ENCODE data around the gene SPATS2. TPM values are rescaled to one million over a fixed set of nuclear protein-coding genes. Genes with fewer than 3 reads are reported as not detected.
A peak's percentile ranks its signal among the peaks of the same experiment; 100 is the strongest.

Gene SPATS2
- total and polyA plus RNA-seq, 2 donors from 2014 or later = 10.0 to 23.7 TPM

DNA sequence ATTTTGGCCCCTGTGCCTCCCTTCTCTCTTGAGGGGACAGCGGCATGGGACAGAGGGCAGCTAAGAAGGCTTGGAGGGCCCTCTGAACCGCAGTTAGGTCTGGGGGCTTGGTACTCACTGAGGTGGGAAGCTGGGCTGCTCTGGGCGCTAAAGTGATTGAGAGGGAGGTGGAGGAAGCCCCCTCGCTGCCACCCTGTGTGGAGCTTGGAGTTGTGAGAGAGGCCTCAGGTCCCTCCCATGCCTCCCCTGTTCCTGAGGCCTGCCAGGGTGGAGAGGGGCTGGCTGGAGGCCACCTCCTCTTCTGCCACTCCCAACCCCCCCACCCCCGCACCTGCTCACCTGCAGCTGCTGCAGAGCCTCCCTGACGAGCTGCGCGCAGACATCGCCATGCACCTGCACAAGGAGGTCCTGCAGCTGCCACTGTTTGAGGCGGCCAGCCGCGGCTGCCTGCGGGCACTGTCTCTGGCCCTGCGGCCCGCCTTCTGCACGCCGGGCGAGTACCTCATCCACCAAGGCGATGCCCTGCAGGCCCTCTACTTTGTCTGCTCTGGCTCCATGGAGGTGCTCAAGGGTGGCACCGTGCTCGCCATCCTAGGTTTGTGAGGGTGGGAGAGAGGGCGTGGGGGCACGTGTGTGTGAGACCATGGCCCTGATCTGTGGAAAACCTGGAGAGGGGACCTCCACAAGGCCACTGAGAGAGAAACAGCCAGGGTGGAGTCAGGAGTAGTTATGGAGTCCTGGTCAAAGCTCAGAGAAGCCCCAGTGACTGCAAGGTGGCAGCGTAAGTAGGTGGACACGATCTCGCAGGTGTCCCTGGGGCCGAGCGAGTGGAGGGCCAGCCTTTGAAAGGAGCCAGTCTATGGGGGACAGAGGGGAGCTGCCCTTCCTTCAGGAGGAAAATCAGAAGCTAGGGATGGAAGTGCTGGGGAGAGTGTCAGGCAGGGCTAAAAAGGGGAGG is 182.8 kb downstream of the SPATS2 start:
- Histone ChIP-seq H3K9me3 (ENCODE audit: control insufficient read depth in 2 of 3, insufficient read depth in 1 of 3, low read length in 3 of 3) (no peaks in the 10 kb centered on the region), H3K27me3 (ENCODE audit: control insufficient read depth, insufficient read depth, low read length) (peaks cover under 1% of the 10 kb centered on the region), H3K4me3 (ENCODE audit: low read length in 3 of 3) (no peak overlapping the region), H3K9ac (ENCODE audit: low read length in 3 of 3) (no peak overlapping the region), H3K27ac (ENCODE audit: low read depth in 2 of 2, low read length in 2 of 2) (no peak overlapping the region), H3K36me3 (ENCODE audit: control insufficient read depth in 2 of 3, insufficient read depth in 3 of 3, low read length in 3 of 3) (no peaks in the 10 kb centered on the region), H3K4me1 (ENCODE audit: control insufficient read depth in 2 of 3, insufficient read depth in 2 of 3, low read depth in 1 of 3, low read length in 3 of 3) (peaks cover 0 to 11% (median 0%) of the 10 kb centered on the region in 3 donors)
- TF ChIP-seq, protein P1, sequence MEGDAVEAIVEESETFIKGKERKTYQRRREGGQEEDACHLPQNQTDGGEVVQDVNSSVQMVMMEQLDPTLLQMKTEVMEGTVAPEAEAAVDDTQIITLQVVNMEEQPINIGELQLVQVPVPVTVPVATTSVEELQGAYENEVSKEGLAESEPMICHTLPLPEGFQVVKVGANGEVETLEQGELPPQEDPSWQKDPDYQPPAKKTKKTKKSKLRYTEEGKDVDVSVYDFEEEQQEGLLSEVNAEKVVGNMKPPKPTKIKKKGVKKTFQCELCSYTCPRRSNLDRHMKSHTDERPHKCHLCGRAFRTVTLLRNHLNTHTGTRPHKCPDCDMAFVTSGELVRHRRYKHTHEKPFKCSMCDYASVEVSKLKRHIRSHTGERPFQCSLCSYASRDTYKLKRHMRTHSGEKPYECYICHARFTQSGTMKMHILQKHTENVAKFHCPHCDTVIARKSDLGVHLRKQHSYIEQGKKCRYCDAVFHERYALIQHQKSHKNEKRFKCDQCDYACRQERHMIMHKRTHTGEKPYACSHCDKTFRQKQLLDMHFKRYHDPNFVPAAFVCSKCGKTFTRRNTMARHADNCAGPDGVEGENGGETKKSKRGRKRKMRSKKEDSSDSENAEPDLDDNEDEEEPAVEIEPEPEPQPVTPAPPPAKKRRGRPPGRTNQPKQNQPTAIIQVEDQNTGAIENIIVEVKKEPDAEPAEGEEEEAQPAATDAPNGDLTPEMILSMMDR (IDR thresholded peaks at IDR 0.05; ENCODE audit: borderline replicate concordance, extremely low read depth, insufficient read depth) = no peak
- DNase-seq (peak in 2 of 5 donors; percentile 9 to 73), FAIRE-seq (no peak)
- intact Hi-C loops (cut with DNase I) = no loop called here

DNA sequence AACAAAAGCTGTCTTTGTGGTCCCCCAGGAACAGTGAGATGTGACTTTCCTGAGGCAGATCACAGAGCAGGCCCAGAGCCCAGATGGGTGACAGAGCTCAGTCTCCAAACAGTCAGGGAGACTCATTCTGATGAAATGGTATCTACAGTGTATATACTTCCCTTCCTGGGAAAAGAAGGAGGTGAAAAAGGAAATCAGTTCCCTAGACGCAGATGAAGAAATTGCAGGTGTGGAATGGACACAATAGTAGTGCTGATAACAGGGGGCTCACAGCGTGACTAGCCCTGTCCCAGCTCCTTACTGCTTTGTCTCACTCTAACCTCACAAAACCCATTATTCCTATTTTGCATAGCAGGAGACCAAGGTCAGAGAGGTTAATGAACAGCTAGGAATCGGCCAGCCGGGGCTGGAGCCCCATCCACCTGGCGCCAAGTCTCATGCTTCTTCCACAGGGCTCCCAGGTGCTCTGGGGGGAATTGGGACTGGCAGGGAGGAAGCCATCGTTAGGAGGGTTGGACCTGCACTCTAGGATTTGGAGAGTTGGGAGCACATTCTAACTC is 183.5 kb downstream of the SPATS2 start:
- Histone ChIP-seq H3K27ac (ENCODE audit: low read depth in 2 of 2, low read length in 2 of 2) (no peak overlapping the region), H3K4me1 (ENCODE audit: control insufficient read depth in 2 of 3, insufficient read depth in 2 of 3, low read depth in 1 of 3, low read length in 3 of 3) (peaks cover 0 to 11% (median 0%) of the 10 kb centered on the region in 3 donors), H3K36me3 (ENCODE audit: control insufficient read depth in 2 of 3, insufficient read depth in 3 of 3, low read length in 3 of 3) (no peaks in the 10 kb centered on the region), H3K9ac (ENCODE audit: low read length in 3 of 3) (no peak overlapping the region), H3K27me3 (ENCODE audit: control insufficient read depth, insufficient read depth, low read length) (no peaks in the 10 kb centered on the region), H3K4me3 (ENCODE audit: low read length in 3 of 3) (no peak overlapping the region), H3K9me3 (ENCODE audit: control insufficient read depth in 2 of 3, insufficient read depth in 1 of 3, low read length in 3 of 3) (no peaks in the 10 kb centered on the region)
- FAIRE-seq (no peak), DNase-seq (peak in 2 of 5 donors; percentile 42 to 55)
- TF ChIP-seq, protein P1 (IDR thresholded peaks at IDR 0.05; ENCODE audit: borderline replicate concordance, extremely low read depth, insufficient read depth) = no peak
- intact Hi-C loops (cut with DNase I) = no loop called here

DNA sequence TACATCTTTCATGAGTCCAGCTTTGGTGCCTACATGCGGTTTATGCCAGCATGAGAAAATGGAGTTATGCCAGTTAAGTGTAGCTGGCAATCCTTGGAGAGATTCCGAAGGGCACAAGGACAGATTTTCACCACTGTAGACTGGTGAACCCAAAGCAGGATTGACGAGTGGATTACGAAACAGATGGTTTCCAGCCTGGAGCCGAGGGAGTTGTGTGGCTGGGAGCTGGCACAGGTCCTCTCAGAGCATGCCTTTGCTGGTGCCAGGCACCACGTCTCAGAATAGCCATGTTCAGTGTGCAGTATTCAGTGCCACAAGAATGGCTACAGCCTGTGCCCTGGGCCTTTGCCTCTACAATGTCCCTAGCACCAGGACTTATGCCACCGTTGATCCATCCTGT is 184.8 kb downstream of the SPATS2 start:
- intact Hi-C loops (cut with DNase I) = no loop called here
- Histone ChIP-seq H3K4me3 (ENCODE audit: low read length in 3 of 3) (no peak overlapping the region), H3K9ac (ENCODE audit: low read length in 3 of 3) (no peak overlapping the region), H3K9me3 (ENCODE audit: control insufficient read depth in 2 of 3, insufficient read depth in 1 of 3, low read length in 3 of 3) (no peaks in the 10 kb centered on the region), H3K36me3 (ENCODE audit: control insufficient read depth in 2 of 3, insufficient read depth in 3 of 3, low read length in 3 of 3) (no peaks in the 10 kb centered on the region), H3K27ac (ENCODE audit: low read depth in 2 of 2, low read length in 2 of 2) (no peak overlapping the region), H3K27me3 (ENCODE audit: control insufficient read depth, insufficient read depth, low read length) (no peaks in the 10 kb centered on the region), H3K4me1 (ENCODE audit: control insufficient read depth in 2 of 3, insufficient read depth in 2 of 3, low read depth in 1 of 3, low read length in 3 of 3) (peaks cover 0 to 16% (median 10%) of the 10 kb centered on the region in 3 donors)
- peak in 1 of 5 donors; percentile 28 for DNase-seq
- FAIRE-seq = no peak
- TF ChIP-seq, protein P1 (IDR thresholded peaks at IDR 0.05; ENCODE audit: borderline replicate concordance, extremely low read depth, insufficient read depth) = no peak

Data from kidney (tissue), 14 donors.